B cell (primary cell): ENCODE measurements around the gene DCP1A. TPM values are rescaled to one million over a fixed set of nuclear protein-coding genes. Genes with fewer than 3 reads are reported as not detected.

ENCODE experiments used
- ATAC-seq: fragments of 200-7000 bp; cut with Tn5 transposase; one replicate; pipeline ENCODE4 v1.10.0; 2021; ENCODE audit warnings: low read depth, mild to moderate bottlenecking, moderate number of reproducible peaks, moderate library complexity
- CTCF ChIA-PET: fragments of 350-600 bp; sonication (Branson Sonifier 250); formaldehyde crosslinking; loops from one replicate; lab custom pipeline; 2021; ENCODE audit warnings: antibody characterized with exemption, inconsistent platforms; lab: Charles Lee
- POLR2A ChIA-PET: fragments of 350-600 bp; sonication (Branson Sonifier 250); formaldehyde crosslinking; loops from one replicate; lab custom pipeline; 2021; ENCODE audit warnings: antibody characterized with exemption; lab: Charles Lee
- DNase-seq: peaks from one replicate; pipeline ENCODE4 v3.0.0; 2013
- H2AFZ ChIP-seq: 2 replicates; pipeline ENCODE4 v1.6.1; 2012; ENCODE audit warnings: mild to moderate bottlenecking, low read depth, low read length; ENCODE audit not compliant: insufficient read depth, poor library complexity, severe bottlenecking
- H3K27ac ChIP-seq, 2 donors: 1 replicate in 1 of 2; 2 replicates in 1 of 2; pipeline ENCODE4 v1.5.1; 2012 to 2013; ENCODE audit warnings: low read length in 2 of 2, mild to moderate bottlenecking in 2 of 2, moderate library complexity in 1 of 2
- H3K27me3 ChIP-seq, 4 experiments: fragments of 200-600 bp in 1 of 4; sonication (generic) in 1 of 4; replicated peaks in 1 of 4; 1 replicate in 2 of 4; 2 replicates in 2 of 4; pipeline versions ENCODE4 v1.6.1 to v1.7.0; 2013 to 2016; ENCODE audit warnings: low read length in 3 of 4, mild to moderate bottlenecking in 2 of 4, mixed read lengths in 1 of 4, moderate library complexity in 1 of 4; ENCODE audit not compliant: insufficient read depth in 4 of 4, control insufficient read depth in 3 of 4; ENCODE audit errors: control extremely low read depth in 1 of 4
- H3K36me3 ChIP-seq, 2 experiments: replicated peaks in 1 of 2; 1 replicate in 1 of 2; 2 replicates in 1 of 2; pipeline versions ENCODE4 v1.6.1 to v1.7.1; 2013; ENCODE audit warnings: low read length in 1 of 2; ENCODE audit not compliant: insufficient read depth in 2 of 2, control insufficient read depth in 1 of 2; ENCODE audit errors: control extremely low read depth in 1 of 2, extremely low read depth in 1 of 2
- H3K4me1 ChIP-seq, 2 donors: fragments of 200-600 bp in 1 of 2; sonication (generic) in 1 of 2; 1 replicate in 1 of 2; 2 replicates in 1 of 2; pipeline versions ENCODE4 v1.5.1 to v1.6.1; 2013 to 2017; ENCODE audit warnings: low read length in 2 of 2; ENCODE audit not compliant: control insufficient read depth in 2 of 2, insufficient read depth in 2 of 2
- H3K4me2 ChIP-seq: replicated peaks from 2 replicates; pipeline ENCODE3; 2012; ENCODE audit warnings: mild to moderate bottlenecking, low read depth, low read length; ENCODE audit not compliant: poor library complexity, severe bottlenecking
- H3K4me3 ChIP-seq, 5 experiments: fragments of 200-600 bp in 1 of 5; sonication (generic) in 1 of 5; 1 replicate in 3 of 5; 2 replicates in 2 of 5; pipeline versions ENCODE4 v1.5.1 to v1.7.0; 2011 to 2016; ENCODE audit warnings: low read length in 4 of 5, mild to moderate bottlenecking in 4 of 5, low read depth in 2 of 5, control low read depth in 1 of 5, moderate library complexity in 1 of 5; ENCODE audit not compliant: insufficient read depth in 1 of 5; ENCODE audit errors: control extremely low read depth in 1 of 5, extremely low read depth in 1 of 5
- H3K79me2 ChIP-seq: fragments of 200-600 bp; sonication (generic); one replicate; pipeline ENCODE4 v1.6.0; 2016; ENCODE audit warnings: low read length; ENCODE audit not compliant: control insufficient read depth, insufficient read depth
- H3K9ac ChIP-seq: fragments of 200-600 bp; sonication (generic); 2 replicates; pipeline ENCODE4 v1.6.1; 2017; ENCODE audit warnings: mild to moderate bottlenecking, low read length, moderate library complexity
- H3K9me3 ChIP-seq, 3 donors: one replicate each; pipeline versions ENCODE4 v1.6.1 to v1.7.1; 2013; ENCODE audit warnings: low read length in 2 of 3; ENCODE audit not compliant: control insufficient read depth in 2 of 3, insufficient read depth in 1 of 3; ENCODE audit errors: control extremely low read depth in 1 of 3
- H4K20me1 ChIP-seq: 2 replicates; pipeline ENCODE4 v1.6.0; 2012; ENCODE audit warnings: mild to moderate bottlenecking, low read length; ENCODE audit not compliant: insufficient read depth, control insufficient read depth, poor library complexity, severe bottlenecking
- H3K27ac Mint-ChIP-seq: one replicate; pipeline ENCODE4 v1.8.0; 2021; ENCODE audit warnings: mixed read lengths
- H3K27me3 Mint-ChIP-seq: one replicate; pipeline ENCODE4 v1.8.0; 2021; ENCODE audit warnings: mixed read lengths
- H3K4me1 Mint-ChIP-seq: one replicate; pipeline ENCODE4 v1.8.0; 2021; ENCODE audit warnings: mixed read lengths
- H3K4me3 Mint-ChIP-seq: one replicate; pipeline ENCODE4 v1.8.0; 2021; ENCODE audit warnings: mixed read lengths
- H3K9me3 Mint-ChIP-seq: one replicate; pipeline ENCODE4 v1.8.0; 2022; ENCODE audit warnings: mixed read lengths; ENCODE audit not compliant: insufficient read depth
- EZH2 ChIP-seq: IDR thresholded peaks from 2 replicates; pipeline ENCODE4 v1.6.1; 2012; ENCODE audit warnings: borderline replicate concordance, low read depth, mild to moderate bottlenecking, moderate library complexity, low read length; ENCODE audit not compliant: insufficient read depth, poor library complexity, severe bottlenecking
- WGBS: methylation state at CpG from one replicate; pipeline ENCODE4 v1.1.5; 2013; ENCODE audit warnings: missing lambda C conversion rate; ENCODE audit not compliant: insufficient coverage; 5-methylcytosine and 5-hydroxymethylcytosine counted together
- intact Hi-C: fragments of 100-400 bp; cut with micrococcal nuclease; formaldehyde crosslinking; loops from one replicate; pipeline ENCODE4 v1.10.0; 2022
- polyA plus RNA-seq: library from polyadenylated mRNA; depleted of rRNA; stranded (reverse); fragments of >200 nt; gene quantifications from 2 replicates; pipeline ENCODE4 v1.2.3, GENCODE V29; 2012
- total RNA-seq, 2 donors: library from RNA; stranded (reverse); fragments of 120-200 nt in 1 of 2; gene quantifications; 1 replicate in 1 of 2; 2 replicates in 1 of 2; pipeline versions ENCODE4 v1.2.3 to v1.2.4, GENCODE V29; 2013 to 2022
- TF ChIP-seq, protein P1 (sequence below): fragments of 200-600 bp; IDR thresholded peaks from one replicate; pipeline ENCODE4 v1.8.0; 2022; ENCODE audit warnings: antibody characterized with exemption, mild to moderate bottlenecking

Gene DCP1A
- total and polyA plus RNA-seq, 2 donors (not counting 1 experiment from before 2014, with no cell fraction given), result 16.6 to 44.6 TPM

GRCh38 chr3:53303549-53303948 lies 43.8 kb downstream of the DCP1A start:
- H3K27me3 ChIP-seq, result no peaks in the 10 kb centered on the region
- no peak overlapping the region for H2AFZ ChIP-seq
- ChIA-PET POLR2A (no interaction called here), CTCF (interaction anchor here (1.5 kb wide), 1 partner anchor 17 kb away, joined by 4 read pairs; no protein-coding TSS in a partner anchor)
- Mint-ChIP-seq H3K9me3 (no peaks in the 10 kb centered on the region), H3K4me3 (no peak overlapping the region), H3K27me3 (no peaks in the 10 kb centered on the region), H3K4me1 (peaks cover 4% of the 10 kb centered on the region), H3K27ac (no peak overlapping the region)
- intact Hi-C loops, result no loop called here
- H3K4me1 ChIP-seq, result no peaks in the 10 kb centered on the region
- H3K27ac ChIP-seq, result no peak overlapping the region
- DNase-seq, result no peak
- 94% methylated on average over 3 of the region's 3 CpGs for WGBS
- H3K36me3 ChIP-seq, result peaks cover 13 to 51% of the 10 kb centered on the region in 2 experiments
- TF ChIP-seq, protein P1, sequence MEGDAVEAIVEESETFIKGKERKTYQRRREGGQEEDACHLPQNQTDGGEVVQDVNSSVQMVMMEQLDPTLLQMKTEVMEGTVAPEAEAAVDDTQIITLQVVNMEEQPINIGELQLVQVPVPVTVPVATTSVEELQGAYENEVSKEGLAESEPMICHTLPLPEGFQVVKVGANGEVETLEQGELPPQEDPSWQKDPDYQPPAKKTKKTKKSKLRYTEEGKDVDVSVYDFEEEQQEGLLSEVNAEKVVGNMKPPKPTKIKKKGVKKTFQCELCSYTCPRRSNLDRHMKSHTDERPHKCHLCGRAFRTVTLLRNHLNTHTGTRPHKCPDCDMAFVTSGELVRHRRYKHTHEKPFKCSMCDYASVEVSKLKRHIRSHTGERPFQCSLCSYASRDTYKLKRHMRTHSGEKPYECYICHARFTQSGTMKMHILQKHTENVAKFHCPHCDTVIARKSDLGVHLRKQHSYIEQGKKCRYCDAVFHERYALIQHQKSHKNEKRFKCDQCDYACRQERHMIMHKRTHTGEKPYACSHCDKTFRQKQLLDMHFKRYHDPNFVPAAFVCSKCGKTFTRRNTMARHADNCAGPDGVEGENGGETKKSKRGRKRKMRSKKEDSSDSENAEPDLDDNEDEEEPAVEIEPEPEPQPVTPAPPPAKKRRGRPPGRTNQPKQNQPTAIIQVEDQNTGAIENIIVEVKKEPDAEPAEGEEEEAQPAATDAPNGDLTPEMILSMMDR, result no peak
- no peak for TF ChIP-seq EZH2
- H4K20me1 ChIP-seq, result no peaks in the 10 kb centered on the region
- no peaks in the 10 kb centered on the region for H3K9me3 ChIP-seq
- H3K4me2 ChIP-seq, result no peak overlapping the region
- ATAC-seq, result no peak
- no peaks in the 10 kb centered on the region for H3K79me2 ChIP-seq
- H3K9ac ChIP-seq, result no peak overlapping the region
- no peak overlapping the region for H3K4me3 ChIP-seq

DNA sequence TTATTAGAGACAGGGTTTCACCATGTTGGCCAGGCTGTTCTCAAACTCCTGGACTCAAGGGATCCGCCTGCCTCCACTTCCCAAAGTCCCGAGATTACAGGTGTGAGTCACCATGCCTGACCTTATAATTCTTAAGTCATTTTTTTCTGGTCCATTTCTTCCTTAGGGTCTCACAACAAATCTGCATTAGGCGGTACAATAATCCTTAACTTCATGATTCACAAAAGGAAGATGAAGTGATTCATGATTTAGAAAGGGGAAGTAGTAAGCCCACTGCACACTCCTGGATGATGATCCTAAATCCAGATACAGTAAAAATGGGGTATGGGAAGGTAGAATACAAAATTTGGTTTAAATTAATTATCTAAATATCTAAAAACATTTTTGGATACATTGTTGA lies 46.5 kb downstream of the DCP1A start:
- H3K4me3 Mint-ChIP-seq, result no peak overlapping the region
- no peak overlapping the region for H3K27ac Mint-ChIP-seq
- Histone ChIP-seq H3K27me3 (no peaks in the 10 kb centered on the region), H3K4me3 (no peak overlapping the region), H4K20me1 (no peaks in the 10 kb centered on the region), H3K4me1 (no peaks in the 10 kb centered on the region), H3K79me2 (no peaks in the 10 kb centered on the region), H2AFZ (no peak overlapping the region), H3K36me3 (peaks cover 17 to 48% of the 10 kb centered on the region in 2 experiments), H3K27ac (no peak overlapping the region), H3K9me3 (no peaks in the 10 kb centered on the region), H3K9ac (no peak overlapping the region), H3K4me2 (no peak overlapping the region)
- no peaks in the 10 kb centered on the region for H3K27me3 Mint-ChIP-seq
- no peak for DNase-seq
- ATAC-seq, result no peak
- WGBS, result 100% methylated on average over 2 of the region's 3 CpGs
- intact Hi-C loops, result no loop called here
- TF ChIP-seq EZH2, result no peak
- TF ChIP-seq, protein P1, result no peak
- POLR2A ChIA-PET, result no interaction called here
- CTCF ChIA-PET, result interaction anchor here (0.8 to 2.4 kb wide), 4 partner anchors 11 to 410 kb away, joined by 3 to 10 read pairs (median 4); no protein-coding TSS in a partner anchor
- H3K4me1 Mint-ChIP-seq, result peaks cover 4% of the 10 kb centered on the region
- H3K9me3 Mint-ChIP-seq, result no peaks in the 10 kb centered on the region
